CD4-positive, alpha-beta T cell (primary cell): ENCODE results near the gene SYNJ1. TPM values are rescaled to one million over a fixed set of nuclear protein-coding genes. Genes with fewer than 3 reads are reported as not detected.
"Not testable (repeated sequence)": the region's sequence is repeated elsewhere in the genome, so short reads cannot be mapped to it uniquely, and the experiment has no call there.

ENCODE experiments used
- ATAC-seq: fragments of 200-7000 bp; cut with Tn5 transposase; one replicate; pipeline ENCODE4 v1.10.0; 2022; ENCODE audit warnings: mild to moderate bottlenecking; ENCODE audit not compliant: poor library complexity
- CTCF ChIA-PET: fragments of 350-600 bp; sonication (Branson Sonifier 250); formaldehyde crosslinking; loops from one replicate; lab custom pipeline; 2021; ENCODE audit warnings: antibody characterized with exemption, inconsistent platforms; lab: Charles Lee
- POLR2A ChIA-PET: fragments of 350-600 bp; sonication (Branson Sonifier 250); formaldehyde crosslinking; loops from one replicate; lab custom pipeline; 2021; ENCODE audit warnings: antibody characterized with exemption, inconsistent platforms; lab: Charles Lee
- DNase-seq, 14 experiments: peaks; one replicate each; pipeline ENCODE4 v3.0.0-alpha.2; 2013 to 2020; ENCODE audit warnings: mixed read lengths in 2 of 14
- H3K27ac ChIP-seq, 2 donors: one replicate each; pipeline versions ENCODE4 v1.5.1 to v1.7.0; 2013; ENCODE audit warnings: low read length in 2 of 2, low read depth in 1 of 2, mild to moderate bottlenecking in 1 of 2
- H3K27me3 ChIP-seq, 2 experiments: 1 replicate in 1 of 2; 2 replicates in 1 of 2; pipeline versions ENCODE4 v1.6.1 to v1.7.0; 2013; ENCODE audit warnings: low read length in 2 of 2, control low read depth in 1 of 2, mild to moderate bottlenecking in 1 of 2, moderate library complexity in 1 of 2; ENCODE audit not compliant: insufficient read depth in 2 of 2, control insufficient read depth in 1 of 2
- H3K36me3 ChIP-seq: one replicate; pipeline ENCODE4 v1.6.1; 2013; ENCODE audit warnings: low read length, control low read depth; ENCODE audit not compliant: insufficient read depth
- H3K4me1 ChIP-seq: one replicate; pipeline ENCODE4 v1.6.1; 2013; ENCODE audit warnings: low read length, control low read depth; ENCODE audit not compliant: insufficient read depth
- H3K4me3 ChIP-seq: one replicate; pipeline ENCODE4 v1.5.1; 2013; ENCODE audit warnings: mild to moderate bottlenecking, low read length, moderate library complexity
- H3K9me3 ChIP-seq, 2 experiments: 1 replicate in 1 of 2; 2 replicates in 1 of 2; pipeline versions ENCODE4 v1.6.1 to v1.7.0; 2013; ENCODE audit warnings: low read length in 2 of 2, mild to moderate bottlenecking in 2 of 2, control low read depth in 1 of 2, moderate library complexity in 1 of 2; ENCODE audit not compliant: control insufficient read depth in 1 of 2, insufficient read depth in 1 of 2
- H3K27ac Mint-ChIP-seq: one replicate; pipeline ENCODE4 v1.8.0; 2020; ENCODE audit warnings: mixed read lengths
- H3K27me3 Mint-ChIP-seq: one replicate; pipeline ENCODE4 v1.8.0; 2021; ENCODE audit warnings: mixed read lengths
- H3K36me3 Mint-ChIP-seq: one replicate; pipeline ENCODE4 v1.8.0; 2021; ENCODE audit warnings: low read depth, mixed read lengths
- H3K4me1 Mint-ChIP-seq: one replicate; pipeline ENCODE4 v1.8.0; 2021; ENCODE audit warnings: low read depth, mixed read lengths
- H3K4me3 Mint-ChIP-seq: one replicate; pipeline ENCODE4 v1.8.0; 2020; ENCODE audit warnings: mild to moderate bottlenecking, mixed read lengths
- H3K9me3 Mint-ChIP-seq: one replicate; pipeline ENCODE4 v1.8.0; 2020; ENCODE audit warnings: mixed read lengths
- CTCF ChIP-seq: fragments of 200-600 bp; IDR thresholded peaks from one replicate; pipeline ENCODE4 v1.8.0; 2022; ENCODE audit warnings: antibody characterized with exemption, mild to moderate bottlenecking
- intact Hi-C, 2 experiments: fragments of 100-400 bp; cut with DNase I in 1 of 2; cut with micrococcal nuclease in 1 of 2; formaldehyde crosslinking; loops; one replicate each; pipeline versions ENCODE4 v1.15.1 to v1.9.0; 2023 to 2025; cut with DNase I, micrococcal nuclease
- total RNA-seq, 174 experiments: library from RNA in 2 of 174; stranded (reverse) in 2 of 174; gene quantifications; one replicate each; pipeline ENCODE4 v1.2.3 and lab custom pipeline; 2021 to 2026

The SYNJ1 gene
- total RNA-seq, 2 experiments from 2014 or later = 14.3 to 15.6 TPM

GRCh38 chr21:32674038-32674437, 53.8 kb downstream of the SYNJ1 start:
- peaks cover 71% of the 10 kb centered on the region for H3K36me3 Mint-ChIP-seq
- H3K27ac Mint-ChIP-seq = no peak overlapping the region
- H3K27me3 Mint-ChIP-seq = no peaks in the 10 kb centered on the region
- Histone ChIP-seq H3K36me3 (peaks cover 44% of the 10 kb centered on the region), H3K27me3 (no peaks in the 10 kb centered on the region), H3K4me1 (no peaks in the 10 kb centered on the region), H3K27ac (no peak overlapping the region), H3K9me3 (no peaks in the 10 kb centered on the region), H3K4me3 (no peak overlapping the region)
- ChIA-PET CTCF (interaction anchor here (1.1 kb wide), 2 partner anchors 12 to 23 kb away, joined by 3 to 4 read pairs; no protein-coding TSS in a partner anchor), POLR2A (no interaction called here)
- no peak overlapping the region for H3K4me3 Mint-ChIP-seq
- DNase-seq (no peak), ATAC-seq (no peak)
- intact Hi-C loops = no loop called here
- H3K9me3 Mint-ChIP-seq = no peaks in the 10 kb centered on the region
- TF ChIP-seq CTCF = no peak
- no peaks in the 10 kb centered on the region for H3K4me1 Mint-ChIP-seq

- ChIA-PET POLR2A (no interaction called here), CTCF (interaction anchor here (1.1 kb wide), 1 partner anchor 9 kb away, joined by 3 read pairs; no protein-coding TSS in a partner anchor)
- Mint-ChIP-seq H3K27me3 (no peaks in the 10 kb centered on the region), H3K36me3 (peaks cover 92% of the 10 kb centered on the region), H3K9me3 (peaks cover 3% of the 10 kb centered on the region), H3K4me3 (no peak overlapping the region), H3K4me1 (no peaks in the 10 kb centered on the region), H3K27ac (no peak overlapping the region)
- peaks cover 64% of the 10 kb centered on the region for H3K36me3 ChIP-seq
- intact Hi-C loops = no loop called here
- no peak overlapping the region for H3K27ac ChIP-seq
- H3K4me1 ChIP-seq = no peaks in the 10 kb centered on the region
- DNase-seq (no peak), ATAC-seq (no peak)
- no peak overlapping the region for H3K4me3 ChIP-seq
- H3K27me3 ChIP-seq = no peaks in the 10 kb centered on the region
- TF ChIP-seq CTCF = no peak
- peaks cover 4 to 21% of the 10 kb centered on the region in 2 experiments for H3K9me3 ChIP-seq
Measured at GRCh38 chr21:32666258-32666657, 61.6 kb downstream of the SYNJ1 start.

- H3K27me3 Mint-ChIP-seq, CTCF ChIA-PET, H3K4me1 Mint-ChIP-seq, H3K27ac Mint-ChIP-seq, H3K4me3 ChIP-seq, intact Hi-C loops, H3K27ac ChIP-seq, H3K4me3 Mint-ChIP-seq, H3K27me3 ChIP-seq, ATAC-seq, H3K4me1 ChIP-seq, POLR2A ChIA-PET, H3K9me3 Mint-ChIP-seq, DNase-seq: not testable (repeated sequence)
- Histone ChIP-seq H3K36me3 (peaks cover 64% of the 10 kb centered on the region), H3K9me3 (peaks cover 4 to 21% of the 10 kb centered on the region in 2 experiments)
- H3K36me3 Mint-ChIP-seq = peaks cover 99% of the 10 kb centered on the region
Measured at GRCh38 chr21:32664095-32664494, 63.7 kb downstream of the SYNJ1 start.

GRCh38 chr21:32661981-32662380, 65.8 kb downstream of the SYNJ1 start:
- H3K27ac ChIP-seq, ATAC-seq, H3K27me3 ChIP-seq, H3K27me3 Mint-ChIP-seq, CTCF ChIA-PET, H3K4me1 Mint-ChIP-seq, H3K9me3 Mint-ChIP-seq, intact Hi-C loops, H3K4me1 ChIP-seq, DNase-seq, POLR2A ChIA-PET, H3K4me3 Mint-ChIP-seq, H3K4me3 ChIP-seq, H3K27ac Mint-ChIP-seq: not testable (repeated sequence)
- H3K36me3 ChIP-seq = peaks cover 69% of the 10 kb centered on the region
- H3K36me3 Mint-ChIP-seq = peaks cover 99% of the 10 kb centered on the region
- H3K9me3 ChIP-seq = peaks cover 7 to 21% of the 10 kb centered on the region in 2 experiments

- H3K27me3 ChIP-seq, ATAC-seq, intact Hi-C loops, H3K4me1 ChIP-seq, POLR2A ChIA-PET, H3K4me3 Mint-ChIP-seq, DNase-seq, CTCF ChIA-PET, H3K27ac ChIP-seq, H3K4me3 ChIP-seq, H3K9me3 Mint-ChIP-seq, H3K27ac Mint-ChIP-seq, H3K4me1 Mint-ChIP-seq, H3K27me3 Mint-ChIP-seq: not testable (repeated sequence)
- H3K36me3 Mint-ChIP-seq = peaks cover 99% of the 10 kb centered on the region
- Histone ChIP-seq H3K36me3 (peaks cover 67% of the 10 kb centered on the region), H3K9me3 (peaks cover 7 to 21% of the 10 kb centered on the region in 2 experiments)
Measured at GRCh38 chr21:32661026-32661782, 66.6 kb downstream of the SYNJ1 start.
